Measurements from ENCODE around the gene PAK6. TPM values are rescaled to one million over a fixed set of nuclear protein-coding genes. Genes with fewer than 3 reads are reported as not detected.

The PAK6 gene
- total and polyA plus RNA-seq, 9 of the 15 experiments (the other 6 are each of a cell fraction or from before 2014, with no cell fraction given), result 0.03 to 0.74 (median 0.16) TPM; not detected in 2

DNA sequence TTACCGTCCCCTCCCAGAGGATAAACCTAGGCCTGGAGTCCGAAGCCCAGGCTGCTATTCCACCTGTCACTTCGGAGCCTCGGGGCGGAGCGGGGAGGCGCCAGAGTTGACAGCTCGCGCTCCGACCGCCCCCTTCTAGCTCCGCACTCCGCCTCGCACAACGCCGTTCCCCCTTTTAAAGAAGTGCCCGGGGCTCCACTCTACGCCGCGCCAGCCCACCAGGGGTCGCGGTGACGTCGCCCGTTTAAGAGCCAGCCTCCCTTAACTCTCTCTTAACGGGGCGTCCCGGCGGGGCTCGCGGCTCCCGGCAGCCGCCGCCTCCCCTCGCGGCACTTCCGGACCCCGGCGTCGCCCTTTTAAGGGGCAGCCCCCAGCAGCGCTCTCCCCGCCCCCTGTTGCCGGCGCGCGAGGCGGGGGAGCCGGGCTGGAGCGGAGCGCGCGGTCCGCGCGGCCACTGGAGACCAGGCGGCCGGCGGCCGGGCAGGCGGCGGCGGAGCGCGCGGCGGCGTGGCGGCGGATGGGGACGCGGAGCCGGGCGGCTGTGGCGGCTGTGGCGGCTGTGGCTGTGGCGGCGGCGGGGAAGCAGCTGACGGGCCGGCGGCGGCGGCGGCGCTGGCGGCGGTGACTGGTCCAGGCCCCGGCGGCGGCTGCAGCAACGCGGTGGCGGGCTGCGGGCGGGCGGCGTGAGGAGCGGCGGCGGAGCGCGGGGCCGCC lies 84.5 kb downstream of the PAK6 start, which contains the start of gene INAFM2 (continued):
- peak; percentile 80; the same call in 1 of the 2 replicates for TF ChIP-seq FOXP4 (CRISPR knock-in tag; IDR thresholded peaks at IDR 0.05; ENCODE audit: borderline replicate concordance)
- TF ChIP-seq, protein P1, sequence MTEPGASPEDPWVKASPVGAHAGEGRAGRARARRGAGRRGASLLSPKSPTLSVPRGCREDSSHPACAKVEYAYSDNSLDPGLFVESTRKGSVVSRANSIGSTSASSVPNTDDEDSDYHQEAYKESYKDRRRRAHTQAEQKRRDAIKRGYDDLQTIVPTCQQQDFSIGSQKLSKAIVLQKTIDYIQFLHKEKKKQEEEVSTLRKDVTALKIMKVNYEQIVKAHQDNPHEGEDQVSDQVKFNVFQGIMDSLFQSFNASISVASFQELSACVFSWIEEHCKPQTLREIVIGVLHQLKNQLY (CRISPR knock-in tag; conservative IDR thresholded peaks at IDR 0.05), result no peak
- TF ChIP-seq SIN3A (IDR thresholded peaks at IDR 0.05; ENCODE audit: borderline replicate concordance in 2 of 2, control insufficient read depth in 1 of 2, low read depth in 2 of 2, low read length in 2 of 2), result peak in 1 of 2 experiments; percentile 37; a peak in 1 of 4 replicates
- no peak for TF ChIP-seq ZC3H8 (IDR thresholded peaks at IDR 0.05)
- 0 out of 2 replicates have a peak, but pooled peaks have one; percentile 39 for TF ChIP-seq TRIM28 (IDR thresholded peaks at IDR 0.05)
- TF ChIP-seq ZKSCAN8 (CRISPR knock-in tag; IDR thresholded peaks at IDR 0.05), result no peak
- TF ChIP-seq, protein P2, sequence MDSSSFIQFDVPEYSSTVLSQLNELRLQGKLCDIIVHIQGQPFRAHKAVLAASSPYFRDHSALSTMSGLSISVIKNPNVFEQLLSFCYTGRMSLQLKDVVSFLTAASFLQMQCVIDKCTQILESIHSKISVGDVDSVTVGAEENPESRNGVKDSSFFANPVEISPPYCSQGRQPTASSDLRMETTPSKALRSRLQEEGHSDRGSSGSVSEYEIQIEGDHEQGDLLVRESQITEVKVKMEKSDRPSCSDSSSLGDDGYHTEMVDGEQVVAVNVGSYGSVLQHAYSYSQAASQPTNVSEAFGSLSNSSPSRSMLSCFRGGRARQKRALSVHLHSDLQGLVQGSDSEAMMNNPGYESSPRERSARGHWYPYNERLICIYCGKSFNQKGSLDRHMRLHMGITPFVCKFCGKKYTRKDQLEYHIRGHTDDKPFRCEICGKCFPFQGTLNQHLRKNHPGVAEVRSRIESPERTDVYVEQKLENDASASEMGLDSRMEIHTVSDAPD (CRISPR knock-in tag; IDR thresholded peaks at IDR 0.05), result no peak
- peak; percentile 79 for TF ChIP-seq KLF13 (tag; IDR thresholded peaks at IDR 0.05; ENCODE audit: borderline replicate concordance, low read depth)
- no peak for TF ChIP-seq HMG20B (CRISPR knock-in tag; IDR thresholded peaks at IDR 0.05)
- TF ChIP-seq, protein P3, sequence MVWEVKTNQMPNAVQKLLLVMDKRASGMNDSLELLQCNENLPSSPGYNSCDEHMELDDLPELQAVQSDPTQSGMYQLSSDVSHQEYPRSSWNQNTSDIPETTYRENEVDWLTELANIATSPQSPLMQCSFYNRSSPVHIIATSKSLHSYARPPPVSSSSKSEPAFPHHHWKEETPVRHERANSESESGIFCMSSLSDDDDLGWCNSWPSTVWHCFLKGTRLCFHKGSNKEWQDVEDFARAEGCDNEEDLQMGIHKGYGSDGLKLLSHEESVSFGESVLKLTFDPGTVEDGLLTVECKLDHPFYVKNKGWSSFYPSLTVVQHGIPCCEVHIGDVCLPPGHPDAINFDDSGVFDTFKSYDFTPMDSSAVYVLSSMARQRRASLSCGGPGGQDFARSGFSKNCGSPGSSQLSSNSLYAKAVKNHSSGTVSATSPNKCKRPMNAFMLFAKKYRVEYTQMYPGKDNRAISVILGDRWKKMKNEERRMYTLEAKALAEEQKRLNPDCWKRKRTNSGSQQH (CRISPR knock-in tag; IDR thresholded peaks at IDR 0.05), result no peak
- TF ChIP-seq, protein P4, sequence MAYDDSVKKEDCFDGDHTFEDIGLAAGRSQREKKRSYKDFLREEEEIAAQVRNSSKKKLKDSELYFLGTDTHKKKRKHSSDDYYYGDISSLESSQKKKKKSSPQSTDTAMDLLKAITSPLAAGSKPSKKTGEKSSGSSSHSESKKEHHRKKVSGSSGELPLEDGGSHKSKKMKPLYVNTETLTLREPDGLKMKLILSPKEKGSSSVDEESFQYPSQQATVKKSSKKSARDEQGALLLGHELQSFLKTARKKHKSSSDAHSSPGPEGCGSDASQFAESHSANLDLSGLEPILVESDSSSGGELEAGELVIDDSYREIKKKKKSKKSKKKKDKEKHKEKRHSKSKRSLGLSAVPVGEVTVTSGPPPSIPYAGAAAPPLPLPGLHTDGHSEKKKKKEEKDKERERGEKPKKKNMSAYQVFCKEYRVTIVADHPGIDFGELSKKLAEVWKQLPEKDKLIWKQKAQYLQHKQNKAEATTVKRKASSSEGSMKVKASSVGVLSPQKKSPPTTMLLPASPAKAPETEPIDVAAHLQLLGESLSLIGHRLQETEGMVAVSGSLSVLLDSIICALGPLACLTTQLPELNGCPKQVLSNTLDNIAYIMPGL (CRISPR knock-in tag; IDR thresholded peaks at IDR 0.05), result no peak
- TF ChIP-seq POLR2AphosphoS5 (IDR thresholded peaks at IDR 0.05; ENCODE audit: control insufficient read depth, insufficient read depth, low read depth, low read length), result no peak; the same call in 1 of the 2 replicates
- no peak for TF ChIP-seq TCF7L2 (IDR thresholded peaks at IDR 0.05; ENCODE audit: low read depth, low read length)
- TF ChIP-seq, protein P5, sequence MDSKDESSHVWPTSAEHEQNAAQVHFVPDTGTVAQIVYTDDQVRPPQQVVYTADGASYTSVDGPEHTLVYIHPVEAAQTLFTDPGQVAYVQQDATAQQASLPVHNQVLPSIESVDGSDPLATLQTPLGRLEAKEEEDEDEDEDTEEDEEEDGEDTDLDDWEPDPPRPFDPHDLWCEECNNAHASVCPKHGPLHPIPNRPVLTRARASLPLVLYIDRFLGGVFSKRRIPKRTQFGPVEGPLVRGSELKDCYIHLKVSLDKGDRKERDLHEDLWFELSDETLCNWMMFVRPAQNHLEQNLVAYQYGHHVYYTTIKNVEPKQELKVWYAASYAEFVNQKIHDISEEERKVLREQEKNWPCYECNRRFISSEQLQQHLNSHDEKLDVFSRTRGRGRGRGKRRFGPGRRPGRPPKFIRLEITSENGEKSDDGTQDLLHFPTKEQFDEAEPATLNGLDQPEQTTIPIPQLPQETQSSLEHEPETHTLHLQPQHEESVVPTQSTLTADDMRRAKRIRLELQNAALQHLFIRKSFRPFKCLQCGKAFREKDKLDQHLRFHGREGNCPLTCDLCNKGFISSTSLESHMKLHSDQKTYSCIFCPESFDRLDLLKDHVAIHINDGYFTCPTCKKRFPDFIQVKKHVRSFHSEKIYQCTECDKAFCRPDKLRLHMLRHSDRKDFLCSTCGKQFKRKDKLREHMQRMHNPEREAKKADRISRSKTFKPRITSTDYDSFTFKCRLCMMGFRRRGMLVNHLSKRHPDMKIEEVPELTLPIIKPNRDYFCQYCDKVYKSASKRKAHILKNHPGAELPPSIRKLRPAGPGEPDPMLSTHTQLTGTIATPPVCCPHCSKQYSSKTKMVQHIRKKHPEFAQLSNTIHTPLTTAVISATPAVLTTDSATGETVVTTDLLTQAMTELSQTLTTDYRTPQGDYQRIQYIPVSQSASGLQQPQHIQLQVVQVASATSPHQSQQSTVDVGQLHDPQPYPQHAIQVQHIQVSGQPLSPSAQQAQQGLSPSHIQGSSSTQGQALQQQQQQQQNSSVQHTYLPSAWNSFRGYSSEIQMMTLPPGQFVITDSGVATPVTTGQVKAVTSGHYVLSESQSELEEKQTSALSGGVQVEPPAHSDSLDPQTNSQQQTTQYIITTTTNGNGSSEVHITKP (IDR thresholded peaks at IDR 0.05; ENCODE audit: partially characterized antibody), result peak; percentile 50
- no peak for TF ChIP-seq NFATC3 (IDR thresholded peaks at IDR 0.05)

Measured in K562 (cell line).